HG02981 (cell line): ENCODE data around the gene PCCA.

Source experiments
- ATAC-seq: cut with Tn5 transposase; IDR thresholded peaks from one replicate; pipeline ENCODE4 v1.9.1; 2021; ENCODE audit warnings: mild to moderate bottlenecking, moderate library complexity; ENCODE audit not compliant: unreplicated experiment

The PCCA gene

DNA sequence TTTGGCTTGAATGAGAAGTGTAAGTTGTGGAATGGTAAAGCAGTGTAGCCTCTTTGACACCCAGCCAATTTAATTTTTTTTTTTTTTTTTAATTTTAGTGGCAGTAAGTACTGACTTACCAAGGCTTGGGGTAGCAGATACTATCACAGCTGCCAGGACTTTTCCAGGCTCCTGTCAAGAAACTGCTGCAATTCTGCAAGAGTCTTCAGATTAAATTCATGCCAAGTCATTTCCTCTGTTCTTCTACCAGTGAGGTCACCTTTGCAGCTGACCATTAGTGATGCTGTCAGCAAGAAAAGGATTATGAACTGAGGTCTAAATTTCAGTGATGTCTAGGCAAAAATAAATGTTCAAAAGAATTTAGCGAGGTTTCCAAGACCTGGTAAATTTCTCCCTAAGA is 408.5 kb downstream of the PCCA start:
- ATAC-seq: no peak

DNA sequence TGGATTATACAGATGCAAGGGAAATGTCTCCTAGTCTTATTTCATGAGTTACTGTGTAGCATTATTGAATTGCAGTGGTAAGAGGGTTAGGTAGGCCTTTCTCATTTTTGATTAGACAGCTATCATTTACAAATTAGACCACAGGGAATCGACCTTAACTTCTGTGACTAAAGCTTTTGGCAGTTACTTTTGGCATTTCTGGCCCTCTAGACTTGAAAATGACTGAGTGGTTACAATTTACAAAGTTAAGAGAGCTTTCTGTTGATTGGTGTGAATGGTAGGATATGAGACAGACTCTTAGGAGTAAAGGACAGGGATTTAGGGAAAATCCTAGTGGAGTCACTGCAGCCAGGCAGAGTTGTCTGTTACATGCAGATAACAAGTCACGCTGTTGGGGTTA is 413.6 kb downstream of the PCCA start:
- no peak for ATAC-seq

DNA sequence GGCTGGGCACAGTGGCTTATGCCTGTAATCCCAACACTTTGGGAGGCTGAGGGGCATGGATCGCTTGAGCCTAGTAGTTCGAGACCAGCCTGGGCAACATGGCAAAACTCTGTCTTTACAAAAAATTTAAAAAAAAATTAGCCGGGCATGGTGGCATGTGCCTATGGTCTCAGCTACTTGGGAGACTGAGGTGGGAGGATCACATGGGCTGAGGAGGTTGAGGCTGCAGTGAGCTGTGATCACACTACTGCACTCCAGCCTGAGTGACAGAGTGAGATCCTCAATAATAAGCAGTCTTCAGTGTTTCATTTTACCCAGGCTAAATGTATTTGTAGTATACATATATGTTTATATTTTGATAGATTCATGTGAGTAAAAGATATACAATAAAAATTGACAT is 414.7 kb downstream of the PCCA start:
- ATAC-seq: no peak

DNA sequence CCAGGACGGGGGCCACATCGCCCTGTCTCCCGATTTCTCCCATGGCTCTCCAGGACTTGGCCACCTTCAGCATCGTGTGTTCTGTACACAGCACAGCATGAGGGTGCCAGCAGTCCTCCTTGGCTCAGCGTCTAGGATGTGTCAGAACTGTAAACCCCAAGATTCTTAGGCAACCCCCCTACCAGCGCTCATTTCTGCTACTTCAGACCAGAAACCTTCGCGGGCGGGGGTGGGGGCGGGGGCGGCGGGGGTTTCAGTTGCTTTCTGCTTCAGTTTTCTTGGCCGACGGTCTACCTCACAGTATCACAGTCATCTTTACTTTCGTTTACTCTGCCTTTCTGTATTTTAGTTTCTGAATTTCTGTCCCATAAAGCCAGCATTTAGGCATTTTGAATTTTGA is 417.3 kb downstream of the PCCA start:
- peak; percentile 57 for ATAC-seq

DNA sequence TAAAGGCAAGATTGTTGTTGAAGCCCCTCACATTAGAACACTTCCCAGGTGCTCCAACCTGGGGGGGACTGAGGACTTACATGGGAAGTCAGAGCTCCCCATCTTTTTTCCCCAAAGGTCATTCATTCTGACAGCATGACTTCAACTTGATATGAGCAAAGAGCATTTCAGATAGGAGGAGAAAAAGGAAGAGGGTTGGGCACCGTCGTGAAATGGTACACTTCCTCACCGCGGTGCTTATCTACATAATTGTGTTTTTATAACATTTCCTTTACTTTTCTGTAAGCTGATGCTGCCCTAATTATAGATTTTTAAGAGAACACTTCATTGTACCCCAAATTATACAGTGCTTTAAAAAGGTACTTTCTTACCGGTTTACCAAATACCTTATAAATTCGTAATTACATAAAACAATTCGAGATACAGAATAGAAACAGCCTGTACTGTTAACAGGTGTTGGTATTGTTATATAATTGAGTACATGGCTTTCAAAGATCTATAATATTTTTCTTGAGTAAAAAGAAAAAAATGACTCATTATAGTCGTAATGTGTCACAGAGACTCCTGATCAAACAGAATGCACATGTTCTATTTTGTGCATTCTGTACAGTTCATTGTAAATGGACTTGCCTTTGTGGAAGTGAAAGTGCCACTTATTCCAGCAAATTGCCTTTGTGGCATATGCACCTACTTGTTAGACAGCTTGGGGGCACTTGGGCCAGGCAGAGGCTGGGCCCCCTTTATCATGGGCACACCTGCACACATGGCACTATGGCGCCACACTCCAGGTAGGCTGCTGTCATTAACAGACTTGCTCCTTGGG is 417.9 kb downstream of the PCCA start:
- no peak for ATAC-seq

DNA sequence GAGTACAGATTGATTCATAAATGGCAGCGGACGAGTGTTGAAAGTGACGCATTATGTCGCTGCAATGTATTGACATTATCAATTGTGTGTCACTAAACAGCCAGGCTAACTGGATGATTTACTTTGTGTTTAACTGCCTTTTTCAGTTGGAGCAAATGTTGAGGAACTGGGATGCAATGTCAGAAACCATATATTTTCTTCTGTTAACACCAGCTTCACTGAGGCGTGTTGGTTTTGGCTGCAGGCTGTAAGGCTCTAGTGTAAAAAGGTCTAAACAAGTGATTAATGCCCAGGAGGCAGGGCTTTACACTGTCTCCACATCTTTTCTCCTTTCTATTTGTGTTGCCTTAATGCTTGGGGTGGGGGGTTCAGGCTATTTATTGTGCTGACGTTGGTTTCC is 419.6 kb downstream of the PCCA start:
- no peak for ATAC-seq

DNA sequence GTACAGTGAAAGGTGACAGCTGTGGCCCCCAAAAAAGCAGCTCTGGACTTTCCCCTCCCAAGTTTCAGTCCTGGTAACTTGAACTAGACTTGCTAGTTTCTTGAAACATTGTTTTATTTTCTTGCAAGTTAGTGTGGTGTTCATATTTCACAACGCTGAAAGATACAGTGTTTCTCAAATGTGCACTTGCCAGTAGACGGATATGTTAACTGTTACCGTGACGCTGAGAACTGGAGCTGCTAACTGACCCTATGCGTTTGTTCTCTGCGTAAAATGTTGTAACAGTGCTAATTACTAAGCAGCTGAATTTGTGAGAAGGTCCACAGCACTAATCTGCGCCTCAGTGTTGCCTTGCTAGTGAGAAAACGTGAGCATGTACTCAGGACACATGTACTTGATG is 420.1 kb downstream of the PCCA start:
- no peak for ATAC-seq

DNA sequence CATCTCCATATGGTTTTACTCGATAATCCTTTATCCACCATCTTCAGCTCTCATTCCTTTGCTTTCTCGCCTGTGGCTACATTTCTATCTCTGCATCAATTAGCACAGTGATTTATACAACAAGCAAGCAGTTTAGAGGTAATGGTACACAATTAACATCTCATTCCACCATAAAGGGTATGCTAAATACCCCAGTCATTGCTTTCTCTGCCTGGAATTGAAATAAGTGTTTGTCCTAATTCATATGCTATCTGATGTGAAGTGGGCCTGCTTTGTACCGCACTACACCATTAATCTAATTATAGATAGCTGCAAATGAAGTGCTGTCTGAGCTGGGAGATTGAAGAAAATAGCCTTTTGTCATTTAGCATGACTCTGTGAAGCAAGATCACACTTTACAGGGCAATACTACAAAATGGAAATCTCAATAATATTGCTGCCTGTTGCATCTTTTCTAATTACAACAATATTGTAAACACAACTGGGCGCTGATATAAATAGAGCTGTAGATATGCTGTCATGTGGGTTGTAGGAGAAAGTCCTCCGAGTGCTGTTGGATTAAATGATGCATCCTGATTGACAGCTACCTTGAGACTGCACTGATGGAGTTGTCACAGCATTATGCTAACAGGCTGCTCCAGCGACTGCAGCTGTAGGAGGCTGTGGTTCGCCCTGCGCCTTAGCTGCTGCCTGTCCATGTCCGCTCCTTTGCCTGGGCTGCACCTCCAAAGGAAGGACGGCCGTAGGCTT is 421.5 kb downstream of the PCCA start:
- no peak for ATAC-seq

DNA sequence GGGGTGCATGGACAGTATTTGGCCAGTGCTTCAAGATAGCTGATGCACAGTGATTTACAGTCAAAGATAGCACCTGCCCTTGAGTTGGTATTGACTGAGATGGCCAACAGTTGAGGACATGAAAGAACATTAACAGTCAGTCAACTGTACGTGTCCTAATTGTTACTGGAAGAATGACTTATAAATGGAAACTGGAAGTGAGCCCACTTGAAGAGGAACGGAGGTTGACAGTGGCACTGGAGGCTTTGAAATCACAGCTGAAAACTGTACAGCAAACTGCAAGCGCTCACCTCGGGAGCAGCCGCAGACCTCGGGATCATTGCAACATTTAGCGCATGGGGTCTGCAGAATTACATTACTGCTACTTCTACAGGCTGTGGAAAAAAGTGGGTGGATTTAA is 422.6 kb downstream of the PCCA start:
- ATAC-seq: no peak

DNA sequence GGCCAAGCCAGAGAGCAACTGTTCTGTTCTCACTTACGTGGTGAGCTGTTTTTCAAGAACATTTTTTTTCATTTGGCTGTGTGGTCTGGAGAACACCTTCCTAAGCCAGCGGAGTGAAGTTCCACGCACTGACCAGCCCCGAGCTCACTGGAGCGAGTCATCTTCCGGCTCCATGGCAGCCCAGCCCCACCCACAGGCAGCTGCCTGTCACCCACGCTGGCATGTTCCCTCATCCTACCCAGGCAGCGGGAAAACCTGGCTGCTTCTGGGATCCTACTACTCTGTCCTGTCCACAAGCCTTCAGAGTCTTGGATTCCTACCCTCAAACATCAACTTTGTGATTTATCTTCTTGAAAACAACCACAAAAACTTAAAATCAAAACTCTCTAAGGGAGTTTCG is 423.5 kb downstream of the PCCA start:
- no peak for ATAC-seq

DNA sequence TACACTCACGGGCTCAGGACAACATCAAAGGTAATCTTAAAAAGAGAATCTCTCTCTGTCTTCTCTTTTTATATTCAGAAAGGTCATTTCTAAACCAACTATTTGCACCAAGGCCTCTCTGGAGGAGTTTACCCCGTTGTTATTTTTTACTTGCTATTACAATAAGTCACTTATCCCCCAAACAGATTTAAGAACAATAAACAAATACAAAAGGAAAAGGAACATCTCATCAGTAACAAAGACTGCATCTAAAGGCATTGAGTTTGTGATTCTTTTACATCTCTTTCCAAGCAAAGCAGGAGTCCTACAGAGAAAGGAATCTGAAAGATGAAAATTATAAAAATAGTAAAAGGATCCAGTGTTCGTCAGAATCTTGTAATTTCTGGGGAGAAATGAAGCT is 424.3 kb downstream of the PCCA start:
- no peak for ATAC-seq

DNA sequence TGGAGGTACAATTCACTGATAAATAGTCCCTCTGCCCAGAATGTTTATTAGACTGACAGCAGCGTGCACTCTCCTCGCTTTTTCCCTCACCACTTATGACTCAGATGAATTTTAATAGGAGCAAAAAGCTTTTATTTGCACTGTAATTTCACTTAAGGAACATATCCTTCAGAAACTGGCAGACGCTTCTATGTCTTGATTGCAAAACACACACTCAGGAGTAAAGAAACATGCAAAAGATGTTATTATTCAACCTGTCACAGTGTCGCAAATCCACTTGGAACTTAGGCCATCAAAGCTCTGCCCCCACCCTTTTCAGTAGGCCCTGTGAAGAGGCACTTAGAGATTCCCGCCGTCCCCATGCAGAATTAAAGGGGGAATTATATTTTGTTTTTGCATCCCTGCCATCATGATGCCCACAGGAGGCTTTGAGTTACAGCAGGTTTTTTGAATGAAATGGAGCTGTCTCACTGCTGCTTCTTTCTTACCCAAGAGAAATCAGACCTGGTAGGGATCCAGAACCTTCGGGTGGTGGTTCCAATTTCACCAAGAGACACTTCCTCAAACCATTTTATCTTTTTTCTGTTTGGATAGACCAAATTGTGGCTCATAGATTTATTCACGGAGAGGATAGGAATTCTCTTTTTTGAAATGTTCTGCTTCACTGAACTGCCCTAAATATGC is 425.2 kb downstream of the PCCA start:
- no peak for ATAC-seq

DNA sequence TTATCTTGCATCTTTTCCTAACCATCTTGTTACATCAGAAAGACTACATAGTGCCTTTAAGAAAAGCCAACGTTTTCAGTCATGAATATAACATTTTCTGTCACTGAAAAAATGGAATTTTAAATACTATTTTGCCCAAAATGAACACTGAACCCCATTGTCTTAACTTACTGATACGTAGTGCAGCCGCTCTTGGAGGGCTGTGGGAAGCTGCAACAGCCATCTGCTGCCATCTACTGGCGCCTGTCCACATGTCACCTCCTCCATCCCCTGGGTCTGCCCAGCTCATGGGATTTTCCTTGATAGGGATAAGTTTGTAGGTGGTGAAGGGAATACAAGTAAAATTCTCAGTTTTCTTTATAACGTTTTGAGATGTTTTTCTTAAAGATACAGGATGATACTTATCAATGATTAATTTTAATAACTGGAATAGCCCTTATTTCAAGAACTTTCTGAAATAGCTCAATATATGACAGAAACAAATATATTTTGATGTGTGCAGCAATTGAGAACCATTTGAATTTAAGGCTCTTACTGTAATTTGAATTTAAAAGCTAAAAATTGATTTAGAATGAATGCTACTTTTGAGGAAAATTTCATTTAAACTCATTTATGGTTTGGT is 426.0 kb downstream of the PCCA start:
- ATAC-seq: peak; percentile 88

DNA sequence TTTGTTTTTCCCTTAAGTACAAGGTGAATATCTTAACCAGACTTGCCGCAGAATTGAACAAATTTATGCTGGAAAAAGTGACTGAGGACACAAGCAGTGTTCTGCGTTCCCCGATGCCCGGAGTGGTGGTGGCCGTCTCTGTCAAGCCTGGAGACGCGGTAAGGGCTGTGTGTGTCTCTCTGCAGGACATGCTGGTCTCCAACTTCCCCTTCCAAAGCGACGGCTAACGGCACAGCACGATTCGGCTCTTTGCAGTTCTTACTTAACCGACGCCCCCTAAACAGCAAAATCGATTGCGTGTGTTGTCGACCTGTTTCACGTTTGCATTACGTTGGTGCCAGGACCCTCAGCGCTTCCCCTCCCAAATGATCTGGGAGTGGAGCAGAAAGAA is 426.5 kb downstream of the PCCA start:
- ATAC-seq: no peak

DNA sequence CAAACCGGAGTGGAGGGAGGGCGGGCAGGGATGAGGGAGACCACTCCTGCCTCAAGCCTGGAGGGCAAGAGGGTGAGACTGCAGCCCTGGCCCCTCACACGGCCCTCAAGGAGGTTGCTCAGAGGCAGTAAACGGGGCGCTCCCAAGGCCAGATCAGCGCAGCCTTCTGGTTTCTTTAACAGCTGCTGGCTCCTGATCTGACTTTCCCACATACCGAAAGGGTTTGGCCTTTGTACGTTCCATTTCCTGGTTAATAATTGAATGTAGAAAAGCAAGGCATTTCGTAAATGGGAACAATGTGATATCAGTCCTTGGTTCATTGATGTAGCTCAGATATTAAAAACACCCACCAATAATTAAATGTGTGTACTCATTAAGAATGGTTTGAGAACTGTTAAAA is 428.2 kb downstream of the PCCA start:
- ATAC-seq: no peak

DNA sequence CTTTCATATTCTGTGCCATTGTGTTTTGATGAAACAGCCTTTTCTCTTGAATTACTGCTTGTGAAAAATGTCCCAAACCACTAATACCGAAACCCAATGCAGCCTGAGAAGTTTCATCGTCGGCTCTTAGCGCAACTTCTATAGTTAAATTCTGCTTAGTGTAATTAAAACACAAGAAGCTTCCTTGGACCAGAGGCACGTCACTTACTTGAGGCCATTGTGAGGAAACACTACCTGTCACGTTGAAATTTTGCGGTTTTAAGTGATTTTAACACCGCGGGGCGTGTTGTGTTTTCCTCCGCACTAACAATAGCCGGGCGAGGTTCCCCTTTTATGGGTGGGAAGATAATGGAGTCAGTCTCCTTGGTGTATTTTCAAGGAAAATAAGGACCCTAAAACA is 428.8 kb downstream of the PCCA start:
- ATAC-seq: no peak

DNA sequence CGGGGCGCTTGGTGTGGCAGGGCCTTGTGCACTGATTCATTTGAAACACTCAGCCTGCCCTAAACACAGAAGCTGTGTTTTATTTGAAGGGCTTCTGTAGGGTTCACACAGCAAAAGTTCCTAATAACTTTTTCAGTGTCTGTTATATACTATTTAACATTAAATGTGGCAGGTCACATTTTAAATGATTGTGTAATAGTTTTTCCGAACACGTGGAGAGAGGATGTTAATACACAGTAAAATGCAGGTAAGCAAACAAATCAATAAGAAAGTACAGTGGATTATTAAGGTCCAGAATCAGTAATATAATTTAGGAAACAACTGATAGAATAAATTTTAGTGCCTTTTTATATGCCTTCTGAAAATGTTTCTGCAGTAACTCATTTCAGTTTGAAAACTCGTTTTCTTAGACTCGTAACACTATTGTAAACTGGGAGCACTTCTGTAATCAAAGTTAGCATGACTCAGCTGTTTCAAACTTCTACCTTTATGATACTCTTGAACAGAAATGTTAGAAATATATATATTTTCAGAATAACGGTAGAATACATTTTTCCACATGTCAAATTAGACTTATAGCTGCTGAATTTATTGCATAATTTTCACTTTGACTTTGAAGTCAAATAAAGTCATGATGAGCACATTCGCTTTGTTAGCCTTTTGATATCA is 429.6 kb downstream of the PCCA start:
- no peak for ATAC-seq

DNA sequence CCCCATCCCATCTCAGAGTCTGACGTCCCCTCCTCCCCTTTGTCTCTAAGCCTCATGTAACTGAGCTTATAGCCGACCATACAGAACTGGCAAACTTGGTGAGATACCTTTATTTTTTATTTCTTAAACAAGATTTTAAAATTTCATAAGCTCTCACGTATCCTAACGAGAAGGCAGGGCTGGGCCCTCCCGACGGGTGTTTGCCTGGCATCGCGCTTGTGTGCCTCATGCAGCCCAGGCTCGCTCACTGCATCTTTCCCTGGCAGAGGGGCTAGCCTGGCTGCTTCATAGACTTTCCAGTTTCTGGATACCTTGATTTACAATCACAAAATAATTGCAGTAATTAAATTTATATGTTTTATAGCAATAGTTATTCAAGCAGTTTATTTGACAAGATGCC is 430.7 kb downstream of the PCCA start:
- no peak for ATAC-seq

DNA sequence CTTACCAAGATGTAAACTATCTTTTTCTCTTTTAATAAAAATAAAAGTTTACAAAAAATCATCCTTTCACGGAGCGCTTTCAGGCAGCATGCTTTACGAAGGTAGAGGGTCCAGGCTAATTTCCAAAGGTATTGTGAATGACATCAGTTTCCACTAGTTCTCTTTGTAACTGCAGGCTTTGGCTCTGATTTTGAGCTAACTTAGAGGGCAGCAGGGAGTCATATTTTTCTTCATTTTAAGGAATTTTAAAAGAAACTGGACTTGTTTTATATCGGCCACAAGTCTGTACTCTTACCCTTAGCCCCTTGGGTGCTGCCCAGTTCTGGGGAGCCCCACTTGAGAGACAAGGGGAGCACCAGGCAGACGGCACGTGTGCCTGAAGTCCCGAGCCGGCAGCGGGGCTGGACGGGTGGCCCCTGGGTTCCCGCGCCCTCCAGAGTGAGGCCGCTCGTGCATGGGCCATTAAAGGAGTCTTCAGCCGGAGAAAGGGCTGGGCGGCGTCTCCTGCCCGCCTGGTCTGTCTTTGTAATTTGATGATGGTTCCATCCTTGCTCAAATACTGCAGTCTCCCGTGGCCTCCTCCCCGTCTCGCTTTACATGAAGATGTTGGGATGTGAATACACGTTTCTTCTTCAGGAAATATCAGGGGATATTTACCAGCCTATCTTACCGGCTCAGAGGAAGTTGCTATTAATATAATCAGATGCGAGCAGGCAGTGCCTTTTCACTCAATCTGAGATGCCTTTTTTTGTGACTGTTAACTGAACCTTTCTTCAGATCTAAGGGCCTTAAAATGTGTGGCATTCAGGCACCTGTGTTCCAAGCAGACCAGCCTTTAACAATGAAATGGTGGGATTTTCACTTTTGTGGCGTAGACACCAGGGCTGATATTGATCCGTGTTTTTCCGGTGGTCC is 432.3 kb downstream of the PCCA start:
- ATAC-seq: no peak
